ENCODE results near the gene ANK3. TPM values are rescaled to one million over a fixed set of nuclear protein-coding genes. Genes with fewer than 3 reads are reported as not detected.

Gene ANK3
- total RNA-seq, 3 donors from 2014 or later: 10.2 to 93.2 (median 57.4) TPM

DNA sequence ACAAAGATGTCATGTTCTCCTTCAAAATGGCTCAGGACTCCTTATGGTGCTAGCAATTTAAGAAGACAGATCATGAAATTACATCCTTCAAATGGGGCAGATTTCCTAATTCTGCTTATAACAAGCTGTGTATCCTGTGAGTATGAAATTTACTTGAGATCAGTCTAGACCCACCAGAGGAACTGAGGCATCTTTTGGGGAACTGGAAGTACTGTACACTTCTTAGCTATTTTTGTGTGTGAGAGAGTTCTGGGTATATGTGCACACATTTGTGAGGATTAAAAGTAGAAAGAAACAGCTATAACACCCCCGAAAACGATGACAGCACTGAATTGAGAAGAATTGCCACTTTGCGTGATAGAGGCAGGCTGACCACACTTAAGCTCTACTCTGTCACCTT, 296.4 kb downstream of the ANK3 start:
- no peaks in the 10 kb centered on the region for H3K4me1 ChIP-seq
- TF ChIP-seq, protein P1, sequence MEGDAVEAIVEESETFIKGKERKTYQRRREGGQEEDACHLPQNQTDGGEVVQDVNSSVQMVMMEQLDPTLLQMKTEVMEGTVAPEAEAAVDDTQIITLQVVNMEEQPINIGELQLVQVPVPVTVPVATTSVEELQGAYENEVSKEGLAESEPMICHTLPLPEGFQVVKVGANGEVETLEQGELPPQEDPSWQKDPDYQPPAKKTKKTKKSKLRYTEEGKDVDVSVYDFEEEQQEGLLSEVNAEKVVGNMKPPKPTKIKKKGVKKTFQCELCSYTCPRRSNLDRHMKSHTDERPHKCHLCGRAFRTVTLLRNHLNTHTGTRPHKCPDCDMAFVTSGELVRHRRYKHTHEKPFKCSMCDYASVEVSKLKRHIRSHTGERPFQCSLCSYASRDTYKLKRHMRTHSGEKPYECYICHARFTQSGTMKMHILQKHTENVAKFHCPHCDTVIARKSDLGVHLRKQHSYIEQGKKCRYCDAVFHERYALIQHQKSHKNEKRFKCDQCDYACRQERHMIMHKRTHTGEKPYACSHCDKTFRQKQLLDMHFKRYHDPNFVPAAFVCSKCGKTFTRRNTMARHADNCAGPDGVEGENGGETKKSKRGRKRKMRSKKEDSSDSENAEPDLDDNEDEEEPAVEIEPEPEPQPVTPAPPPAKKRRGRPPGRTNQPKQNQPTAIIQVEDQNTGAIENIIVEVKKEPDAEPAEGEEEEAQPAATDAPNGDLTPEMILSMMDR (IDR thresholded peaks at IDR 0.05): no peak
- TF ChIP-seq POLR2A (IDR thresholded peaks at IDR 0.05) (no peak), POLR2AphosphoS5 (IDR thresholded peaks at IDR 0.05) (no peak)
- H3K27me3 ChIP-seq: no peaks in the 10 kb centered on the region
- DNase-seq (ENCODE audit: low spot score in 2 of 2): no peak
- no peak overlapping the region for H3K27ac ChIP-seq
- no peak overlapping the region for H3K4me3 ChIP-seq
- intact Hi-C loops (cut with DNase I; ENCODE audit: low total_unique reads): no loop called here
- H3K9me3 ChIP-seq: no peaks in the 10 kb centered on the region
- no peaks in the 10 kb centered on the region for H3K36me3 ChIP-seq

DNA sequence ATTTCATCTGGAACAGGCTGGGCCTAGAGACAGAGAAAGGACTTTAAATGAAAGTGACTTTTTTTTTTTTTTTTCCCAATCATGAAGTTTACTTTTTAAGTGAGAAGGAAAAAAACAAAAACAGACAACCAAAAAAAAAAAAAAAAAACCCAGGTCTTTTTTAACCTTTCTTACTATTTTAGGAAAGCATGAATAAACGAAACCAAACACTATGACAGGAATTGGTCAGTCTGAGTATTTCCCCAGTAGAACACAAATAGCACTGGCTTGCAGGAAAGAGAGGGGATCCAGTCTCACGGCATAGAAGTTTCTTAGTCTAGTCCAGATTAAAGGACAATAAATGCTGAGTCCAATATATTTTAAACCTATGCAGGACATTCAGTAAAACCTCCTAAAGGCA, 302.8 kb downstream of the ANK3 start:
- H3K4me1 ChIP-seq: no peaks in the 10 kb centered on the region
- intact Hi-C loops (cut with DNase I; ENCODE audit: low total_unique reads): no loop called here
- H3K4me3 ChIP-seq: no peak overlapping the region
- H3K36me3 ChIP-seq: no peaks in the 10 kb centered on the region
- H3K27me3 ChIP-seq: no peaks in the 10 kb centered on the region
- TF ChIP-seq POLR2AphosphoS5 (IDR thresholded peaks at IDR 0.05) (no peak), POLR2A (IDR thresholded peaks at IDR 0.05) (no peak)
- TF ChIP-seq, protein P1 (IDR thresholded peaks at IDR 0.05): no peak
- DNase-seq (ENCODE audit: low spot score in 2 of 2): no peak
- H3K27ac ChIP-seq: no peak overlapping the region
- no peaks in the 10 kb centered on the region for H3K9me3 ChIP-seq

DNA sequence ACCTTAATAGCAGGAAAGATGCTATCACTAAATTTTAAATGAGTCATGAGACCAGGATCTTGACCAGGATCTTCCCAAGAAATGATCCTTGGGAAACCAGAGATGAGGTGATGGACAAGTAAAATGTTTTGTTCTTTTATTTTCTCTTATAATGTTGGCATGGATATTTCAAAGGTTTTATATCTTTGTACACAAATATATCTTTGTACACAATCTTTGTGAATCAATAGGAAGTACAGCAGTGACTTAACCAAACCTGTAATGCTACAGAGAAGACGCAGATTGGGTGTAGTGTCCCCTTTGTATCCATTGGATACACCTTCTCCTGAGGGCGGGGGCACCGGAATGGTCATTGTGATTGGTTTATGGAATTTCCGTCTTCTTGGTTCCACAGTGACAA, 303.3 kb downstream of the ANK3 start:
- DNase-seq (ENCODE audit: low spot score in 2 of 2): no peak
- Histone ChIP-seq H3K27me3 (no peaks in the 10 kb centered on the region), H3K4me3 (no peak overlapping the region), H3K9me3 (no peaks in the 10 kb centered on the region), H3K27ac (no peak overlapping the region), H3K36me3 (no peaks in the 10 kb centered on the region), H3K4me1 (no peaks in the 10 kb centered on the region)
- TF ChIP-seq POLR2A (IDR thresholded peaks at IDR 0.05) (no peak), POLR2AphosphoS5 (IDR thresholded peaks at IDR 0.05) (no peak)
- TF ChIP-seq, protein P1 (IDR thresholded peaks at IDR 0.05): no peak
- intact Hi-C loops (cut with DNase I; ENCODE audit: low total_unique reads): no loop called here

DNA sequence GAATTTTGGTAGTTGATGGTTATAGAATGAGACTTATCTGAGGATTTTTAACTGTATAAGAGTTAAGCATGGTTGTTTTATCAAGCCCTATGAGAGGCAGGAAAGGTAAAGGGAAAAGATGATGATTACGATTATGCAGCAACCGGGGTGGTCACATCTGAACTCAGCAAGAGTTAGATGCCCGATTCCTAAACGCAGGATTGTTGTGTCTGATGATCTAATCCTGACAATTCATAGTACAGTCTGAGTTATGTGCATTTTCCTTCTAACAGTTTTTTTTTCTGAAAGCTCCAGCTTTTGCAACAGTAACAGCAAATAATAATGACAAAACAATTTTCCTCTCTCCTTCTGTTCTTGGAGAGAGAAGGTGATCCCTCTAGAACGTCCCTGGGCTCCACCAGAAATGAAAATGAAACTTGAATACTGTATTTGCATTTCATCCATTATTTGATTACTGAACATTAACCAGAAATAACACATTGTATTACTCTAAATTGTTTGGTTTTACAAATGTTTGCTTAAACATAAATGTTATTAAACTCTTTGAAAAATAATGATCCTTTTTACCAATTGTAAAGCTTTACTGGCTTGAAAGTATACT, 306.8 kb downstream of the ANK3 start:
- H3K4me3 ChIP-seq: no peak overlapping the region
- intact Hi-C loops (cut with DNase I; ENCODE audit: low total_unique reads): no loop called here
- no peaks in the 10 kb centered on the region for H3K4me1 ChIP-seq
- no peak for DNase-seq (ENCODE audit: low spot score in 2 of 2)
- TF ChIP-seq, protein P1 (IDR thresholded peaks at IDR 0.05): no peak
- TF ChIP-seq POLR2A (IDR thresholded peaks at IDR 0.05) (no peak), POLR2AphosphoS5 (IDR thresholded peaks at IDR 0.05) (no peak)
- H3K27me3 ChIP-seq: no peaks in the 10 kb centered on the region
- no peaks in the 10 kb centered on the region for H3K9me3 ChIP-seq
- H3K36me3 ChIP-seq: no peaks in the 10 kb centered on the region
- no peak overlapping the region for H3K27ac ChIP-seq

DNA sequence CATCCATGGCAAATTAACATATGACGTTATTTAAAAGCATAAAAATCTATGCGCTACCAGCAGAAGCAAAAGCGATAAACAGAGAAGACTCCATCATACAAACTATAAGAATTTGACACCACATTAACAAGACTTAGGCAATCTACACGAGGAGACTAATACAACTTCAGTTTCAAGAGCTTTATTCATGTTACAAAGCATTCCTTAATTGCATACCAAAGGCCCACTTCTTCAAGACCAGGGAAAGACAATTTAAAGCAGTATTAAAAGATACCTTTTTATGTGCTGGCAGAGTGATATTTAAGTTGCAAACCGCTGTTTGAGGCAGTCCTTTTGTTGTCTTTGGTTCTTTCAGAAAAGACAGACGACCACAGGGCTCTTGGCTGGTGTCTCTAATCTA, 307.3 kb downstream of the ANK3 start:
- TF ChIP-seq POLR2AphosphoS5 (IDR thresholded peaks at IDR 0.05) (no peak), POLR2A (IDR thresholded peaks at IDR 0.05) (no peak)
- TF ChIP-seq, protein P1 (IDR thresholded peaks at IDR 0.05): no peak
- no peak for DNase-seq (ENCODE audit: low spot score in 2 of 2)
- Histone ChIP-seq H3K4me3 (no peak overlapping the region), H3K9me3 (no peaks in the 10 kb centered on the region), H3K27me3 (no peaks in the 10 kb centered on the region), H3K4me1 (no peaks in the 10 kb centered on the region), H3K27ac (no peak overlapping the region), H3K36me3 (no peaks in the 10 kb centered on the region)
- intact Hi-C loops (cut with DNase I; ENCODE audit: low total_unique reads): no loop called here

All from breast epithelium (tissue), 4 donors.